ENCODE measurements around the gene GRIK4.

Gene GRIK4

DNA sequence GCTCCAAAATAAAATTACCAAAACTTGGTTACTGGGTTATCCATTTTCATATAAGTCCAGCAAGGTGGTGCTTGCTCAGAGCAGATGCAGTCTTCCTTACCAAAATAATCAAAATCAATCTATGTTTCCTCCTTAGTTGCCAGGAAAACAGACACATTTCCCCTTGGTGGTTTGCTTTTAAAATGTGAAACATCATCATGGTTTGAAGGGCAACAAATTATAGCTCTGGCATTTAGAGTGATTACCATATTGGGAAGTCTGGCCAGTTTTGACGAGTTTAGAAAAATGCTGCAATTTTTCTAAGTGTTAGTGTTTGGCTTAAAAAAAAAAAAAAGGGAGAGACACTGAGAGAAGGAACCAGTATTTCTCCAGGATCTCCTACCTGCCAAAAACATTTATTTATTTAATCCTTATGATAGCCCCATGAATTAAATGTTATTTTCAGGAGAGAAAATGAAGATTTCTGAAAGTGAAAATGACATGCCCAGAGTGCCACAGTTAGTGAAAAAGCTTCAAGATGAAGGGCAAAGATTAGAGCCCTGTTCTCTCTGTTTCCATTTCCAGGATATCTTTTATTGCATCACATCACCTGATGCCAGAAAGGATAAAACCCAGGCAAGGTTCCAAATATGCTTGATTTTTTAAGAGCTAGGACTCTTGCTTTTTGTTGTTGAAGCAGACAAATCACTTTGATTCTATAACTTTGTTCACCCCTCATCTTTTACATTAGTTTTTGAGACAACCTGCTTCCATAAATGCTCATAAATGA lies 482.7 kb downstream of the GRIK4 start:
- TF ChIP-seq, protein P1, sequence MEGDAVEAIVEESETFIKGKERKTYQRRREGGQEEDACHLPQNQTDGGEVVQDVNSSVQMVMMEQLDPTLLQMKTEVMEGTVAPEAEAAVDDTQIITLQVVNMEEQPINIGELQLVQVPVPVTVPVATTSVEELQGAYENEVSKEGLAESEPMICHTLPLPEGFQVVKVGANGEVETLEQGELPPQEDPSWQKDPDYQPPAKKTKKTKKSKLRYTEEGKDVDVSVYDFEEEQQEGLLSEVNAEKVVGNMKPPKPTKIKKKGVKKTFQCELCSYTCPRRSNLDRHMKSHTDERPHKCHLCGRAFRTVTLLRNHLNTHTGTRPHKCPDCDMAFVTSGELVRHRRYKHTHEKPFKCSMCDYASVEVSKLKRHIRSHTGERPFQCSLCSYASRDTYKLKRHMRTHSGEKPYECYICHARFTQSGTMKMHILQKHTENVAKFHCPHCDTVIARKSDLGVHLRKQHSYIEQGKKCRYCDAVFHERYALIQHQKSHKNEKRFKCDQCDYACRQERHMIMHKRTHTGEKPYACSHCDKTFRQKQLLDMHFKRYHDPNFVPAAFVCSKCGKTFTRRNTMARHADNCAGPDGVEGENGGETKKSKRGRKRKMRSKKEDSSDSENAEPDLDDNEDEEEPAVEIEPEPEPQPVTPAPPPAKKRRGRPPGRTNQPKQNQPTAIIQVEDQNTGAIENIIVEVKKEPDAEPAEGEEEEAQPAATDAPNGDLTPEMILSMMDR (IDR thresholded peaks at IDR 0.05; ENCODE audit: insufficient read depth, low read length, missing control alignments) = no peak
- ChIA-PET CTCF (interaction anchor here (0.7 kb wide), 1 partner anchor 1112 kb away, joined by 3 read pairs; no protein-coding TSS in a partner anchor), POLR2A (no interaction called here)
- DNase-seq (ENCODE audit: low read depth, low spot score) = no peak
- H3K4me3 ChIP-seq (ENCODE audit: low read depth, low read length) = no peak overlapping the region

DNA sequence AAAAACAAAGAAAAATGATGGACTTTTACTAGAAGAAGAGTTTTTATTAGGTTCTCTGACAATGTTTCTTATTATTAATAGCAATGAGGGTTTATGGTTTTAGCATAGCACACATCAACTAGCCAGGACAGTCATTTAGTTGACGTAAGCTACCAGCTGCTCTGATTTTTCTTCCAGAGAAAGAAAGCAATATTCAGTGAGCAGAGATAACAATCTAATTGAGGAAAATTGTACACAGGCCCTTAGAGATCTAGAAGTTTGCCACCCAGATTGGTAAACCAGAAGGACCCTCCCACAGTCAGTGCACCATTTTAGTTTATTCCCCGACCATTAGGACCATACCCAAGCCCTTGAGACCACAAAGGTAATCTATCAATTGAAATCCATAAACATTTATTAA lies 483.6 kb downstream of the GRIK4 start:
- DNase-seq (ENCODE audit: low read depth, low spot score) = no peak
- ChIA-PET POLR2A (no interaction called here), CTCF (no interaction called here)
- TF ChIP-seq, protein P1 (IDR thresholded peaks at IDR 0.05; ENCODE audit: insufficient read depth, low read length, missing control alignments) = no peak
- H3K4me3 ChIP-seq (ENCODE audit: low read depth, low read length) = no peak overlapping the region

DNA sequence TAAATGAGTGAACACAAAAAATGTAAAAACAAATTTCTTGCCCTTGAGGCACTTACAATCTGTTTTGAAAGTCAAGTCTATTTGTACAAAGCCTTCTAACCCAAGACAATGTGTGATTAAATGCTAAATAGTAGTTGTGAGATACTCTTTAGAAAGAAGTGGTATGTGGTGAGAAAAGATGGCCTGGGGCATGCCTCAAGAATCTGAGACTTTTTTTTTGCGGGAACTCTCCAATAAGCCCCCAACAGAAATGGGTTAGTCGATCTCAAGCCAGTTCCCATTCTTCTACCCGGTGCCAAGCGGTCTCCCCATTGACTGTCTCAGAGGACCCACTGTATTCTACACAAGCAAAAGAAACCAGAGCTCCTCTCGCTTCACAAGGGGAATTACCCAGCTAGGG lies 485.4 kb downstream of the GRIK4 start:
- H3K4me3 ChIP-seq (ENCODE audit: low read depth, low read length) = no peak overlapping the region
- TF ChIP-seq, protein P1 (IDR thresholded peaks at IDR 0.05; ENCODE audit: insufficient read depth, low read length, missing control alignments) = no peak
- POLR2A ChIA-PET = no interaction called here
- CTCF ChIA-PET = no interaction called here
- no peak for DNase-seq (ENCODE audit: low read depth, low spot score)

DNA sequence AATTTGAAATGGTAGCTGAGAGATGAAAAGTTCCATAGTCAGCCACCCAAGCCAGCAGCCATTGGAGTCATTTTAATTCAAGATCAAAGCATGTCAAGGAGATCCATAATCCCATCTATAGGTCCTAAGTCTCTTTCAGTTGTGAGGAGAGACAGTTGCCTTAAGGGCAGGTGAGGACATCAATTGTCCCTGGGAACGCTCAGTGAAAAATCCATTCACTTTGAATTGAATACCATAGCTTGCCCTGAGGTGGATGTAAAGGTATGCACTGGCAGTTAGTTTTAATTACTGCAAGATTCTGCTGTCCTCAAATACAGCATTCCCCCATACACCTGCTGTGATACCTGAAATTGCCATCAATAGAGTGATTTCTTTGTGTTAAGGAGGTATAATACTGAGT lies 487.0 kb downstream of the GRIK4 start:
- ChIA-PET CTCF (no interaction called here), POLR2A (no interaction called here)
- TF ChIP-seq, protein P1 (IDR thresholded peaks at IDR 0.05; ENCODE audit: insufficient read depth, low read length, missing control alignments) = no peak

DNA sequence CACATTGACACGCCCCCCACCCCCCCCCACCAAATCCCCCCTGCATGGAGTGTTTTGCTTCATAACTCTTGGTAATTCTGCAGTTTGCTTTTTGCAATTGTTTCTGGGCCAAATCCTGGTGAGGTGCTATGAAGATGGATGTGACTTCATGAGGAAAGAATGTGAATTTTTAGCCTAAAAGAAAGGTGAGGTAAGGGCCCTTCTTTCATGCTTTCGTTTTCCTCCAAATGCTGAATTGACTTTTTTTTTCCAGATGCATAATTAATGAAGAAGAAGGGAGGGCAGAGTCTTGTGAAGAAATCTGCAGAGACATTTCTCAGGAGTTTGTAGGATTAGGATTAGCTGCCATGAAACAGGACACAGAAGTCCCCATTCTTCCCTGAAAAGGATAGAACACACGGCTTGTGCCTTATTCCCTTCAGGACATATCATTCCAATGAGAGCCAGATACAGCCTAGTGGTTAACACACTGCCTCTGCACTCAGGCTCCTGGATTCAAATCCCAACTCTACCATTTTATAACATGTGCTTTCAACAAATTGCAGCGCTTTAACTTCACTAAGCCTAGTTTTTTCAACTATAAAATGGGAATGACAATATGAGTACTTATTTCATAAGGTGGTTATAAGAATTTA lies 492.8 kb downstream of the GRIK4 start:
- POLR2A ChIA-PET = no interaction called here
- no peak overlapping the region for H3K4me3 ChIP-seq (ENCODE audit: low read depth, low read length)
- CTCF ChIA-PET = no interaction called here
- TF ChIP-seq, protein P1 (IDR thresholded peaks at IDR 0.05; ENCODE audit: insufficient read depth, low read length, missing control alignments) = no peak
- no peak for DNase-seq (ENCODE audit: low read depth, low spot score)

More for the DNA sequence above, 487.0 kb downstream of the GRIK4 start:
- H3K4me3 ChIP-seq (ENCODE audit: low read depth, low read length) = no peak overlapping the region
- DNase-seq (ENCODE audit: low read depth, low spot score) = no peak

DNA sequence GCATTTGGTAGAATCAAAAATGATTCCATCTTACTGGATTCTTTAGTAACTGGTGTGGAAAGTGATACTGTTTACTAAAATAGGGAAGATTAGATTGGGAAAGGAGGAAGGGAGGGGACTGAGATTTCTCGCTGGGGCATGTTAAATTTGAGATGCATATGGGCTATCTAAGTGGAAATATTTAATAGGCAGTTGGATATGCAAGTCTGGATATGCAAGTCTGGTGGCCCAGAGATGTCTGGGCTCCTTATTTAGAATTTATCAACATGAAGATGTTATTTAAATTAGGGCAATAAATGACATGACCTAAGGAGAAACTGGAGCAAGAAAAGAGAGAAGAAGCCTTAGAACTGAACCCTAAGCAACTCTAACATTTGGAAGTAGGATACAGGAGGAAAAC lies 495.4 kb downstream of the GRIK4 start:
- H3K4me3 ChIP-seq (ENCODE audit: low read depth, low read length) = no peak overlapping the region
- ChIA-PET POLR2A (no interaction called here), CTCF (no interaction called here)
- TF ChIP-seq, protein P1 (IDR thresholded peaks at IDR 0.05; ENCODE audit: insufficient read depth, low read length, missing control alignments) = no peak
- no peak for DNase-seq (ENCODE audit: low read depth, low spot score)

Measured in AG04449 (cell line).